GM19397 (cell line): ENCODE measurements around the gene INVS.
A peak's percentile ranks its signal among the peaks of the same experiment; 100 is the strongest.
"Not testable (repeated sequence)": the region's sequence is repeated elsewhere in the genome, so short reads cannot be mapped to it uniquely, and the experiment has no call there.

Experiments used
- ATAC-seq: cut with Tn5 transposase; IDR thresholded peaks from one replicate; pipeline ENCODE4 v1.9.1; 2021; ENCODE audit warnings: mild to moderate bottlenecking, moderate library complexity; ENCODE audit not compliant: unreplicated experiment

The INVS gene

GRCh38 chr9:100082782-100083181, 16.3 kb upstream of the INVS start:
- ATAC-seq, result no peak

GRCh38 chr9:100083448-100084127, 15.5 kb upstream of the INVS start:
- peak; percentile 44 for ATAC-seq

GRCh38 chr9:100084128-100084453, 15.0 kb upstream of the INVS start:
- ATAC-seq, result peak; percentile 36

GRCh38 chr9:100084734-100085133, 14.3 kb upstream of the INVS start:
- ATAC-seq, result peak; percentile 82

- no peak for ATAC-seq
Observed at GRCh38 chr9:100086097-100086635, 12.9 kb upstream of the INVS start.

GRCh38 chr9:100087218-100087617, 11.8 kb upstream of the INVS start:
- no peak for ATAC-seq

- ATAC-seq, result no peak
Observed at GRCh38 chr9:100088202-100088601, 10.8 kb upstream of the INVS start.

- no peak for ATAC-seq
Observed at GRCh38 chr9:100090880-100091279, 8.2 kb upstream of the INVS start.

- ATAC-seq, result no peak
Observed at GRCh38 chr9:100091650-100092049, 7.4 kb upstream of the INVS start.

GRCh38 chr9:100092066-100092465, 7.0 kb upstream of the INVS start:
- ATAC-seq, result no peak

GRCh38 chr9:100094411-100094810, 4.6 kb upstream of the INVS start:
- not testable (repeated sequence) for ATAC-seq

GRCh38 chr9:100096378-100096916, 2.6 kb upstream of the INVS start:
- ATAC-seq, result no peak

- ATAC-seq, result peak; percentile 1
Observed at GRCh38 chr9:100098046-100098886, 777 bp upstream of the INVS start.

GRCh38 chr9:100099722-100100042, 639 bp downstream of the INVS start:
- ATAC-seq, result no peak

- ATAC-seq, result no peak
Observed at GRCh38 chr9:100100146-100100667, 1.2 kb downstream of the INVS start.

- ATAC-seq, result no peak
Observed at GRCh38 chr9:100101608-100102007, 2.6 kb downstream of the INVS start.

- no peak for ATAC-seq
Observed at GRCh38 chr9:100104314-100104713, 5.3 kb downstream of the INVS start.

GRCh38 chr9:100105861-100106260, 6.8 kb downstream of the INVS start:
- no peak for ATAC-seq

GRCh38 chr9:100106616-100107015, 7.6 kb downstream of the INVS start:
- no peak for ATAC-seq

GRCh38 chr9:100108559-100108958, 9.5 kb downstream of the INVS start:
- no peak for ATAC-seq

- ATAC-seq, result no peak
Observed at GRCh38 chr9:100111235-100111634, 12.2 kb downstream of the INVS start.
